Adipocyte (in vitro differentiated cells): ENCODE measurements around the gene NOL4L.
"Not testable (repeated sequence)": the region's sequence is repeated elsewhere in the genome, so short reads cannot be mapped to it uniquely, and the experiment has no call there.

Experiments used
- DNase-seq: peaks from one replicate; pipeline ENCODE4 v3.0.0-alpha.2; 2015; ENCODE audit warnings: low read depth
- H3K27me3 ChIP-seq: replicated peaks from 2 replicates; pipeline ENCODE4 v1.7.0; 2013; ENCODE audit warnings: mild to moderate bottlenecking, low read length, moderate library complexity; ENCODE audit not compliant: control insufficient read depth, insufficient read depth
- H3K36me3 ChIP-seq: 2 replicates; pipeline ENCODE4 v1.7.0; 2013; ENCODE audit warnings: low read length, mild to moderate bottlenecking, moderate library complexity; ENCODE audit not compliant: control insufficient read depth, insufficient read depth, severe bottlenecking
- H3K4me1 ChIP-seq: 2 replicates; pipeline ENCODE4 v1.7.0; 2013; ENCODE audit warnings: mild to moderate bottlenecking, low read length, moderate library complexity; ENCODE audit not compliant: control insufficient read depth, insufficient read depth
- H3K4me3 ChIP-seq: 2 replicates; pipeline ENCODE4 v1.7.0; 2013; ENCODE audit warnings: mild to moderate bottlenecking, low read length, moderate library complexity
- H3K9ac ChIP-seq: 2 replicates; pipeline ENCODE4 v1.7.0; 2013; ENCODE audit warnings: mild to moderate bottlenecking, low read length, moderate library complexity
- H3K9me3 ChIP-seq: 2 replicates; pipeline ENCODE4 v1.7.0; 2013; ENCODE audit warnings: mild to moderate bottlenecking, low read length, moderate library complexity; ENCODE audit not compliant: control insufficient read depth

The NOL4L gene

DNA sequence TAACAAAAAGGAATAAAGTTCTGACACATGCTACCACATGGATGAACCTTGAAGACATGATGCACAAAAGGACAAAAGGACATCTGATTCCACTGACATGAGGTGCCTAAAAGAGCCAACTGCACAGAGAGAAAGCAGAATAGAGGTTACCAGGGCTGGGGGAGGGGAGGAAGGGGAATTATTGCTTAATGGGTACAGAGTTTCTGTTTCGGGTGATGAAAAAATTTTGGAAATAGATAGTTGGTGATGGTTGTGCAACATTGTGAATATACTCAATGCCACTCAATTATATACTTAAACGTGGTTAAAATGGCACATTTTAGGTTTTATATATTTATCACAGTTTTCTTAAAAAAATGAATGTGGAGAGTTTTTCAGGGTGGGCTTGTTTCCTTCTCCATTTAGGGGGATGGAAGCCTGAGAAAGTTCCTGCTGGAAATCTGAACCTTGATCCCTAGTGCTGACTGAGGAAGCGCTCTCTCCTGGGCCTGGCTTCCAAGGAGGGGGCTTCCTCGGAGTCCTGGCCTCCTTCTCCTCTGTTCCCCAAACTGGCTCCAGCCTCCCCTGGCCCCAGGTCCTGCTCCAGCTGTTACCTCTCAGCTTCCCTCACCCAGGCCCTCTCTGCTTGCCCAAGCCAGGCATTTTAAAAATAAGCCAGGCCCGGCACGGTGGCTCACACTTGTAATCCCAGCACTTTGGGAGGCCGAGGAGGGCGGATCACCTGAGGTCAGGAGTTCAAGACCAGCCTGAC lies 79.2 kb downstream of the NOL4L start:
- no peaks in the 10 kb centered on the region for H3K9me3 ChIP-seq
- DNase-seq: no peak
- no peak overlapping the region for H3K9ac ChIP-seq
- H3K4me3 ChIP-seq: no peak overlapping the region
- H3K36me3 ChIP-seq: no peaks in the 10 kb centered on the region
- no peaks in the 10 kb centered on the region for H3K27me3 ChIP-seq
- peaks cover 14% of the 10 kb centered on the region for H3K4me1 ChIP-seq

DNA sequence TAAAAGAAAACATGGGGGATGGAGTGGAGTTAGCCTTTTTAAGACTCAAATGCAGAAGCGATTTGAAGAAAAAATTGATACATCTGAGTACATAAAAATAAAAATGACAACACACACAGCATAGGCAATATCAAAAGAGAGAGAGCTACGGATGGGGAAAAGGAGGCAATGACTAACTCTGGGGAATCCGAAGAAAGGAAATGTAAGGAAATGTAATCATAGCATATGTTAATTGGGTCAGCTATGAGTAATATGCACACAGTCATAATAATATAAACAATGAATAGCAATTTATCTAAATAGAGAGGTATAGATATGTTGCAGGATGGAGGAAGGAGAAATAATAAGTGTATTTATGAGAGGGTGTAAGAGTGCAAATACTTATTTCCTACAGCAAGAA lies 83.4 kb downstream of the NOL4L start:
- peak; percentile 34 for DNase-seq
- Histone ChIP-seq H3K27me3 (peaks cover 5% of the 10 kb centered on the region), H3K4me3 (no peak overlapping the region), H3K36me3 (no peaks in the 10 kb centered on the region), H3K9me3 (no peaks in the 10 kb centered on the region), H3K9ac (no peak overlapping the region), H3K4me1 (peaks cover 14% of the 10 kb centered on the region)

DNA sequence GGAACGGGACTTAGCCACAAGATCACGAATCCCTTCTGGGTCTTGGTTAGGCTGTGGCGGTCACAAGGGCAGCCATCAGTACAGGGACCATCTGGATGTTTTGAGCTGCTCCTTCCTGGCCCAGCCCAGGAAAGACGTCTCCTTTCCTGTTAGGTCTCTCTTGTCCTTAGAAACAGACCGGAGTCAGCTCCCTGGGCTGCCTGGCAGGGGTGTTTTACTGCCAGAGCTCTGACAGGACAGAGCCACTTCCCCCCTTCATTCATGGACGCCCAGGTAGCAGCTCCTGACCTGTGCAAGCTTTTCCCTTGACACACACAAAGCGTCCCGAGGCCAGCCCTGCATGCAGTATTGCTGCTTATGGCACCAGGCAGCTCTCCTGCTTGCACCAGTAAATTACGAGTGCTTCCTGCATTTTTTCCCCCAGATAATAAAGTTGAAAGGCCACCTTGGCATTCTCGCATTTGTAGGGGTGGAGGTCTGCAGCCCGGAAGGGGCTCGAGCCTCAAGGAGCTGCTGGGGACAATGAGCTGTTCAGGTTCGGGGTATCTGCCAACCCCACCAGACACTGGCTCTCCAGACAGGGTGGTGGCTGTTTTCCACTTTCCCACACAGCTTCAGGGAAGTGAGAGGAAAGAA lies 87.4 kb downstream of the NOL4L start:
- Histone ChIP-seq H3K27me3 (peaks cover 5% of the 10 kb centered on the region), H3K36me3 (no peaks in the 10 kb centered on the region), H3K9ac (no peak overlapping the region), H3K9me3 (no peaks in the 10 kb centered on the region), H3K4me1 (no peaks in the 10 kb centered on the region), H3K4me3 (no peak overlapping the region)
- DNase-seq: no peak

DNA sequence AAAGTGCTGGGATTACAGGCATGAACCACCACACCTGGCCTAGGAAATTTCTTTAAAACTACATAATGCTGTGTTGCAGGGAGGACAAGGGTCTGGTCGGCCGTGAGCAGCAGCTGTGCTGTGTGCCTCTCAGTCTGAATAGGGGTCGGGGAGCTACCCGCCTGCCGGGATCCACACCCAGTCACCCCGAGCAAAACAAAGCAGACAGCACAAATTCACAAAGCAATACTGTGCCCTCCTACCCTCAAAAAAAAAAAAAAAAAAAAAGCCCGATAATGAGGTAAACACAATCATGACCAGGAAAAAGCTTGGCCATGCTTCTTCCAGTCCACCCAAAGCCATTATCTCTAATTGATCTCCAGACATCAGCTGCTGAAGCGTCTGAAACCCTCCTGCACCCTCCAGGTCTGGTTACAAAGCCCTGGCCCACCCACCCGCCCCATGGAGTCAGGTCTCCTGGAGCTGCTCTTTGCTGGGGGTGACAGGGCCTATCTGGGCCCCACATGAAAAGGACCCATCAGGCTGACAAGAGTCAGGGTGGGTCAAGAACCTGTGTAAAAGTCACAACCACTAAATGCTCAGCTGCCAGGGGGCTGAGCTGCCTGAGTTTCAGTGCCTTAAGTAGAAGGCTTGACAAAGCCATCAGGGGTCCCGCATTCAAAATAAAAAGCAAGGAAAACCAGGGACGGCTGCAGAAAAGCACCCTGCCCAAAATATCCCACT lies 88.2 kb downstream of the NOL4L start:
- Histone ChIP-seq H3K27me3 (peaks cover 5% of the 10 kb centered on the region), H3K9me3 (no peaks in the 10 kb centered on the region), H3K9ac (no peak overlapping the region), H3K36me3 (no peaks in the 10 kb centered on the region), H3K4me1 (no peaks in the 10 kb centered on the region), H3K4me3 (no peak overlapping the region)
- no peak for DNase-seq

DNA sequence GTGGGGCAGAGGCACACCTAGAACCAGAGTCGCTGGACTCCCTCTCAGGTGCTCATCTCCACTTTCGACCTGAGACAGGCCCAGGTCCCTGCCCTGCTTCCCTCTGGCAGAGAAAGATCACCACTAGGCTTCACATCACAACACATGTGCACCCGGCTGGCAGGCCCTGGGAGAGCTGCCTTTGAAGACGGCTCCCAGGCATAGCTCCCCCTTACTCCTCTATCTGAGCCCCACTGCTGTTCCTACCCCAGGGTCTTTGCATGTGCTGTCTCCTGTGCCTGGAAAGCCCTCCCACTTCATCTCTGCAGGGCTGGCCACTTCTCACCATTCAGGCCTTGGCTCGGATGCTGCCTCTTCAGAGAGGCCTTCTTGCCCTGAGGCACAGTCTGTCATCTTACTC lies 89.2 kb downstream of the NOL4L start:
- no peak for DNase-seq
- Histone ChIP-seq H3K4me1 (no peaks in the 10 kb centered on the region), H3K9me3 (no peaks in the 10 kb centered on the region), H3K9ac (no peak overlapping the region), H3K27me3 (peaks cover 5% of the 10 kb centered on the region), H3K36me3 (no peaks in the 10 kb centered on the region), H3K4me3 (no peak overlapping the region)

DNA sequence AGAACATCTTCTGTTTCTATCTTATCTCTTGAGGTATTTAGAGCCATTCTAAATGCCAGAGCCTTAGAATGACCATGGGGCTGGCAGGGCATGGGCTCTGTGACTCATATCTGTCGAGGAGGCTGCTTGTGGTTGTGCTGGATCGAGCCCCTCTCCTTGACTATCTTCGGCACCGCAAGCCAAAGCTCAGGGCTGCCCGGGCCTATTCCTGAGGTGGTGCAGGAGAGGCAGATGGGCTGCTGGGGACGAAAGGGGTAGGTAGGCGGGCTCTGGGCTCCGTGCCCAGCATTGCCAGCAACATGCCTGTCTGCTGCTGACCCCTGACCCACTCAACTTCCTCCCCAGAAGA lies 89.9 kb downstream of the NOL4L start:
- Histone ChIP-seq H3K4me1 (no peaks in the 10 kb centered on the region), H3K27me3 (peaks cover 5% of the 10 kb centered on the region), H3K4me3 (no peak overlapping the region), H3K9ac (no peak overlapping the region), H3K9me3 (no peaks in the 10 kb centered on the region), H3K36me3 (no peaks in the 10 kb centered on the region)
- DNase-seq: no peak

DNA sequence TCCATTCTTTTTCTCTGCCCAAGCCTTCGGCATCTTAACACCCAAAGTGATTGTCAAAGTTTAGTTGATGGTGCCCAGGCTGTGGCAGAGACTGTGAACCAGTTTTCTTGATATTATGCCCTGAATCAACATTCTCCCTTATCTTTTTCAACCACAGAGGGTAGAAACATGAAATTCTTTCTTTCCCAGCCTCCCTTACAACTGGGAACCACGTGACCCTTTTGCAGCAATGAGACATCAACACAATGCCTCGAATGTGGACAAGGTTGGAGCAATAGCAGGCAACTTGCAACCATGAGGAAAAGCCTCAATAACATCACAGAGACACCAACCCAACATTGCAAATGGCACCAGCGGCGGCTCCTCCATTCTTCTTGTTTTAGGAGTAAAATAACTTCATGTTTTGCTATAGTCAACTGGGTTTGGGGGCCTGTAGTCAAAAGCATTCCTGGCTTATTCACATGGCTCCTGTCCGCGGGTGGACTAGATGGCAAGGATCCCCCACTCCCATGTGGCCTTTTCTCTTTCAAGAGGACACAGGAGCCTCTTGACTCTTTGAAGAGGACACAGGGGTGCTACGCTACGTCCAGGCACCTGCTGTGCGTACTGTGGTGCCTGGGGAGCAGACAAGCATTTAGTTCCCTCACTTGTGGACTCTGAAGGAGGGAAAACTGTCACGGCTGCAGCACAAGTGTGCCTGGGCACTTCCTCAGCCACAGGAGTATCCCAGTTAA lies 90.5 kb downstream of the NOL4L start:
- no peak for DNase-seq
- no peak overlapping the region for H3K4me3 ChIP-seq
- H3K9me3 ChIP-seq: no peaks in the 10 kb centered on the region
- H3K4me1 ChIP-seq: no peaks in the 10 kb centered on the region
- no peak overlapping the region for H3K9ac ChIP-seq
- H3K27me3 ChIP-seq: peaks cover 5% of the 10 kb centered on the region
- H3K36me3 ChIP-seq: no peaks in the 10 kb centered on the region

DNA sequence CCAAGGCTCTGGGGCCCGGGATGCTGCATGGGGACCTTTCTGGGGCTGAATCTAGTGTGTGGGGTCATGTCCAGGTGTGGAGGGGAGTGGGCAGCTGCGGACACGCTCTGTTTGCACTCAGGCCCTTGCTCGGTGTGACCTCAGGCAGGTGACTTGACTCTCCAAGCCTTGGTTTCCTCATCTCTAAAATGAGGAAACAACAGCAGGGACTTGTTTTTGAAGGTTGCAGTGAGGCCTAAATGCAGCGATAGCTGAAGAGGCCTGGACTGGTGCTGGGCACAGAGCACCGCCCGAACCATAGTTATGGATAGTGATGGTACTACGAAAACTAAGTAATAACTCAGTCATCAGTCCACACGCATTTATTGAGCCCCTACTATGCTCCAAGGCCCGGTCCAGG lies 91.8 kb downstream of the NOL4L start:
- H3K4me3 ChIP-seq: no peak overlapping the region
- H3K9me3 ChIP-seq: no peaks in the 10 kb centered on the region
- no peak overlapping the region for H3K9ac ChIP-seq
- DNase-seq: no peak
- H3K36me3 ChIP-seq: no peaks in the 10 kb centered on the region
- no peaks in the 10 kb centered on the region for H3K4me1 ChIP-seq
- H3K27me3 ChIP-seq: peaks cover 5% of the 10 kb centered on the region

DNA sequence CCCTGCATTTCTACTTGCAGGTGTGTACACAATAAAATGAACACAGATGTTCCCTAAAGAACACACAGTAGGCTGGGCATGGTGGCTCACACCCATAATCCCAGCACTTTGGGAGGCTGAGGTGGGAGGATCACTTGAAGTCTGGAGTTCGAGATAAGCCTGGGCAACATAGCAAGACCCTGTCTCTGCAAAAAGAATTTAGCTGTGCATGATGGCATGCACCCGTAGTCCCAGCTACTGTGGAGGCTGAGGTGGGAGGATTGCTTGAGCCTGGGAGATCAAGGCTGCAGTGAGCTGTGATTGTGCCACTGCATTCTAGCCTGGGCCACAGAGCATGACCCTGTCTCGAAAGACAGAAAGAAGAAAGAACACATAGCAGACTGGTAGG lies 93.4 kb downstream of the NOL4L start:
- H3K4me1 ChIP-seq, H3K9me3 ChIP-seq, H3K4me3 ChIP-seq, H3K9ac ChIP-seq, H3K27me3 ChIP-seq, H3K36me3 ChIP-seq, DNase-seq: not testable (repeated sequence)

DNA sequence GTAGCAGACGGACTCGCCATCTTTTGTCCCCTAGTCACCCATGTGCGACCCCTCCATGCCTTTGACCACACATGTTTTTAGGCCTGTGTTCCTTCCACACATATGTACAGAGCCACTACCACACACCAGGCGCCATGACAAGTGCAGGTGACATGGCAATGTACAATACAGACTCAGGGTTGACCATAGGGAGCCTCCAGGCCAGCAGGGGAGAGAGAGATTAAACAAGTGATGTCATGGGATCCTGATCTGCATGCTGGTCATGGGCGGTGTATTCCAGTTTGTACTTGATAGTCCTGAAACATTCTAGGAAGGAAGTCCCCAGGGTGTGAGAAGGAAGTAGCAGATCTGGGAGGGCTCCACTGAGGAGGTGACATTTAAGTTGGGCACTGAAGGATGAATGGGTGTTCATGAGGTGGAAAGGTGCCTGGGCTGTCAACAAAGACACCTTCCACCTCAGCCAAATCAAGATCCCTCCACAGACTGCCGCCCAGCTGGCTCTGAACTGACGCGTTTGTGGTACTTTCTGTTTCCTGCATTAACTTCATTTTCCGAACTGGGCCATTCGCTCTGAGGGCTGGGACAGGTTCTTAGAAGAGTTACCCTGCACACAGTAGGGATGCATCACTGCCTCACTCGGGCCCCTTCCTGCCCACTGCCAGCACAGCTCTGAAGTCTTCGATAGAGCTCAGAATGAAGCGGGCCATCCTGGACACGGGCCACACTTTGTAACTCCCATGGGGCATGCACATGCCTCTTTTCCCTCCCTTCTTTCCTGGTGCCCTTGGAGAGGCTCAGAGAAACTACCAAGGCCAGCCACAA lies 94.0 kb downstream of the NOL4L start:
- no peak overlapping the region for H3K4me3 ChIP-seq
- H3K36me3 ChIP-seq: no peaks in the 10 kb centered on the region
- H3K4me1 ChIP-seq: no peaks in the 10 kb centered on the region
- H3K9ac ChIP-seq: no peak overlapping the region
- DNase-seq: no peak
- H3K27me3 ChIP-seq: no peaks in the 10 kb centered on the region
- no peaks in the 10 kb centered on the region for H3K9me3 ChIP-seq
